Left lung (tissue), 10 donors: ENCODE results near the gene ILF3. TPM values are rescaled to one million over a fixed set of nuclear protein-coding genes. Genes with fewer than 3 reads are reported as not detected.

Source experiments
- ATAC-seq: fragments of 200-7000 bp; cut with Tn5 transposase; one replicate; pipeline ENCODE4 v1.9.1; 2020; ENCODE audit warnings: moderate library complexity
- DNase-seq, 4 donors: peaks; one replicate each; pipeline ENCODE4 v3.0.0-alpha.2; 2013 to 2020
- H3K27ac ChIP-seq, 2 donors: fragments of 200-600 bp; sonication (generic) in 1 of 2; one replicate each; pipeline versions ENCODE4 v1.5.0 to v1.8.0; 2020 to 2021
- H3K27me3 ChIP-seq, 2 donors: fragments of 200-600 bp; sonication (generic) in 1 of 2; one replicate each; pipeline versions ENCODE4 v1.5.0 to v1.8.0; 2020 to 2021
- H3K36me3 ChIP-seq, 2 donors: fragments of 200-600 bp; sonication (generic) in 1 of 2; one replicate each; pipeline versions ENCODE4 v1.5.0 to v1.8.0; 2020 to 2021
- H3K4me1 ChIP-seq, 2 donors: fragments of 200-600 bp; one replicate each; pipeline ENCODE4 v1.8.0; 2021
- H3K4me3 ChIP-seq, 2 donors: fragments of 200-600 bp; sonication (generic) in 1 of 2; one replicate each; pipeline versions ENCODE4 v1.5.0 to v1.8.0; 2020 to 2021; ENCODE audit warnings: mild to moderate bottlenecking in 1 of 2
- H3K9me3 ChIP-seq, 2 donors: fragments of 200-600 bp; sonication (generic) in 1 of 2; one replicate each; pipeline versions ENCODE4 v1.5.0 to v1.8.0; 2020 to 2021
- intact Hi-C, 2 donors: fragments of 100-400 bp; cut with DNase I; formaldehyde crosslinking; loops; one replicate each; pipeline versions ENCODE4 v1.11.2 to v1.14.2; 2022
- polyA plus RNA-seq, 6 donors: library from polyadenylated mRNA; unstranded; fragments of 120-200 nt; gene quantifications; one replicate each; pipeline ENCODE4 v1.2.1, GENCODE V29; 2013; ENCODE audit not compliant: insufficient read length in 6 of 6
- total RNA-seq, 2 donors: library from RNA; stranded (reverse); fragmentation: NEBNext Ultra II Directional; extraction: Animal tissue kit (Norgen Biotek cat#: 25700); gene quantifications; one replicate each; pipeline ENCODE4 v1.2.1, GENCODE V29; 2021
- TF ChIP-seq, protein P1 (sequence below), 2 donors: fragments of 200-600 bp; sonication (generic) in 1 of 2; IDR thresholded peaks; one replicate each; pipeline versions ENCODE4 v1.5.0 to v1.8.0; 2021; ENCODE audit warnings: antibody characterized with exemption in 2 of 2
- donor health status: DM: no; HTN: yes; CAD: no.
- donor health status: DM: no; HTN: no; CAD: no.

The ILF3 gene
- total and polyA plus RNA-seq, 8 donors: 161 to 357 (median 298) TPM

- TF ChIP-seq, protein P1, sequence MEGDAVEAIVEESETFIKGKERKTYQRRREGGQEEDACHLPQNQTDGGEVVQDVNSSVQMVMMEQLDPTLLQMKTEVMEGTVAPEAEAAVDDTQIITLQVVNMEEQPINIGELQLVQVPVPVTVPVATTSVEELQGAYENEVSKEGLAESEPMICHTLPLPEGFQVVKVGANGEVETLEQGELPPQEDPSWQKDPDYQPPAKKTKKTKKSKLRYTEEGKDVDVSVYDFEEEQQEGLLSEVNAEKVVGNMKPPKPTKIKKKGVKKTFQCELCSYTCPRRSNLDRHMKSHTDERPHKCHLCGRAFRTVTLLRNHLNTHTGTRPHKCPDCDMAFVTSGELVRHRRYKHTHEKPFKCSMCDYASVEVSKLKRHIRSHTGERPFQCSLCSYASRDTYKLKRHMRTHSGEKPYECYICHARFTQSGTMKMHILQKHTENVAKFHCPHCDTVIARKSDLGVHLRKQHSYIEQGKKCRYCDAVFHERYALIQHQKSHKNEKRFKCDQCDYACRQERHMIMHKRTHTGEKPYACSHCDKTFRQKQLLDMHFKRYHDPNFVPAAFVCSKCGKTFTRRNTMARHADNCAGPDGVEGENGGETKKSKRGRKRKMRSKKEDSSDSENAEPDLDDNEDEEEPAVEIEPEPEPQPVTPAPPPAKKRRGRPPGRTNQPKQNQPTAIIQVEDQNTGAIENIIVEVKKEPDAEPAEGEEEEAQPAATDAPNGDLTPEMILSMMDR (IDR thresholded peaks at IDR 0.05): no peak
- intact Hi-C loops: no loop called here
- no peak for ATAC-seq
- H3K4me1 ChIP-seq: no peaks in the 10 kb centered on the region
- H3K36me3 ChIP-seq: peaks cover 0 to 98% of the 10 kb centered on the region in 2 donors
- H3K27ac ChIP-seq: no peak overlapping the region
- H3K4me3 ChIP-seq: no peak overlapping the region
- no peaks in the 10 kb centered on the region for H3K27me3 ChIP-seq
- no peaks in the 10 kb centered on the region for H3K9me3 ChIP-seq
- peak in 1 of 4 donors; percentile 32 for DNase-seq
Measured at GRCh38 chr19:10680545-10681135, 26.5 kb downstream of the ILF3 start.

- DNase-seq: peak in 1 of 4 donors; percentile 19
- H3K36me3 ChIP-seq: peaks cover 0 to 100% of the 10 kb centered on the region in 2 donors
Measured at GRCh38 chr19:10681658-10682057, 27.5 kb downstream of the ILF3 start.

GRCh38 chr19:10682397-10683063 is 28.4 kb downstream of the ILF3 start:
- intact Hi-C loops: no loop called here
- H3K36me3 ChIP-seq: peaks cover 0 to 100% of the 10 kb centered on the region in 2 donors
- no peaks in the 10 kb centered on the region for H3K9me3 ChIP-seq
- H3K27me3 ChIP-seq: no peaks in the 10 kb centered on the region
- ATAC-seq: no peak
- H3K4me1 ChIP-seq: no peaks in the 10 kb centered on the region
- TF ChIP-seq, protein P1 (IDR thresholded peaks at IDR 0.05): no peak
- no peak overlapping the region for H3K4me3 ChIP-seq
- no peak overlapping the region for H3K27ac ChIP-seq
- DNase-seq: peak in 1 of 4 donors; percentile 67

More at GRCh38 chr19:10681658-10682057, 27.5 kb downstream of the ILF3 start:
- intact Hi-C loops: no loop called here
- H3K4me3 ChIP-seq: no peak overlapping the region
- no peaks in the 10 kb centered on the region for H3K9me3 ChIP-seq
- TF ChIP-seq, protein P1 (IDR thresholded peaks at IDR 0.05): no peak
- no peaks in the 10 kb centered on the region for H3K4me1 ChIP-seq
- no peak overlapping the region for H3K27ac ChIP-seq
- ATAC-seq: no peak
- no peaks in the 10 kb centered on the region for H3K27me3 ChIP-seq

DNA sequence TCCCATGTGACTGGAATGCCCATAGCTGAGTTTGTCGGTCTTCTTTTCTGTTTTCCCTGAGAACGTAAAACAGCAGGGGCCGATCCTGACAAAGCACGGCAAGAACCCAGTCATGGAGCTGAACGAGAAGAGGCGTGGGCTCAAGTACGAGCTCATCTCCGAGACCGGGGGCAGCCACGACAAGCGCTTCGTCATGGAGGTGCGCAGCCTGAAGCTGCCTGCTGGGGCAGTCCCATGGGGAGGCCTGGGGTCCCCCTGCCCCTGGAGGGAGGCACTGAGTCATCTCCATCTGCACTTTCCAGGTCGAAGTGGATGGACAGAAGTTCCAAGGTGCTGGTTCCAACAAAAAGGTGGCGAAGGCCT is 28.9 kb downstream of the ILF3 start:
- TF ChIP-seq, protein P1 (IDR thresholded peaks at IDR 0.05): no peak
- Histone ChIP-seq H3K27ac (no peak overlapping the region), H3K36me3 (peaks cover 0 to 100% of the 10 kb centered on the region in 2 donors), H3K4me1 (no peaks in the 10 kb centered on the region), H3K27me3 (no peaks in the 10 kb centered on the region), H3K4me3 (no peak overlapping the region), H3K9me3 (no peaks in the 10 kb centered on the region)
- no peak for ATAC-seq
- DNase-seq: peak in 1 of 4 donors; percentile 50
- intact Hi-C loops: no loop called here

GRCh38 chr19:10683582-10683981 is 29.4 kb downstream of the ILF3 start:
- intact Hi-C loops: no loop called here
- H3K27me3 ChIP-seq: no peaks in the 10 kb centered on the region
- ATAC-seq: no peak
- no peaks in the 10 kb centered on the region for H3K9me3 ChIP-seq
- DNase-seq: no peak
- H3K36me3 ChIP-seq: peaks cover 0 to 100% of the 10 kb centered on the region in 2 donors
- no peak overlapping the region for H3K27ac ChIP-seq
- no peaks in the 10 kb centered on the region for H3K4me1 ChIP-seq
- TF ChIP-seq, protein P1 (IDR thresholded peaks at IDR 0.05): no peak
- no peak overlapping the region for H3K4me3 ChIP-seq
